ENCODE data around the gene LRMDA.

LRMDA gene

GRCh38 chr10:76563286-76563685 lies 1131.9 kb downstream of the LRMDA start:
- H3K4me3 ChIP-seq (ENCODE audit: low read depth, low read length): no peak overlapping the region
- in situ Hi-C loops (cut with HindIII; ENCODE audit: low sequenced_read_pairs): no loop called here
- DNase-seq (ENCODE audit: low read depth, low spot score): no peak
- no peak for TF ChIP-seq CTCF (IDR thresholded peaks at IDR 0.05; ENCODE audit: low read depth, low read length)

- H3K4me3 ChIP-seq (ENCODE audit: low read depth, low read length): no peak overlapping the region
- no peak for DNase-seq (ENCODE audit: low read depth, low spot score)
- TF ChIP-seq CTCF (IDR thresholded peaks at IDR 0.05; ENCODE audit: low read depth, low read length): no peak
- in situ Hi-C loops (cut with HindIII; ENCODE audit: low sequenced_read_pairs): no loop called here
Measured at GRCh38 chr10:76572021-76572420, 1140.6 kb downstream of the LRMDA start.

- in situ Hi-C loops (cut with HindIII; ENCODE audit: low sequenced_read_pairs): no loop called here
- peak; percentile 64 for DNase-seq (ENCODE audit: low read depth, low spot score)
- no peak overlapping the region for H3K4me3 ChIP-seq (ENCODE audit: low read depth, low read length)
- no peak for TF ChIP-seq CTCF (IDR thresholded peaks at IDR 0.05; ENCODE audit: low read depth, low read length)
Measured at GRCh38 chr10:76576276-76576962, 1145.0 kb downstream of the LRMDA start.

GRCh38 chr10:76577455-76577854 lies 1146.0 kb downstream of the LRMDA start:
- no peak for TF ChIP-seq CTCF (IDR thresholded peaks at IDR 0.05; ENCODE audit: low read depth, low read length)
- in situ Hi-C loops (cut with HindIII; ENCODE audit: low sequenced_read_pairs): no loop called here
- no peak overlapping the region for H3K4me3 ChIP-seq (ENCODE audit: low read depth, low read length)
- DNase-seq (ENCODE audit: low read depth, low spot score): no peak

GRCh38 chr10:76581506-76582256 lies 1150.3 kb downstream of the LRMDA start:
- TF ChIP-seq CTCF (IDR thresholded peaks at IDR 0.05; ENCODE audit: low read depth, low read length): no peak
- in situ Hi-C loops (cut with HindIII; ENCODE audit: low sequenced_read_pairs): no loop called here
- no peak for DNase-seq (ENCODE audit: low read depth, low spot score)
- H3K4me3 ChIP-seq (ENCODE audit: low read depth, low read length): no peak overlapping the region

GRCh38 chr10:76582531-76582930 lies 1151.1 kb downstream of the LRMDA start:
- in situ Hi-C loops (cut with HindIII; ENCODE audit: low sequenced_read_pairs): no loop called here
- H3K4me3 ChIP-seq (ENCODE audit: low read depth, low read length): no peak overlapping the region
- DNase-seq (ENCODE audit: low read depth, low spot score): peak; percentile 17
- TF ChIP-seq CTCF (IDR thresholded peaks at IDR 0.05; ENCODE audit: low read depth, low read length): no peak

All from astrocyte of the spinal cord (primary cell).